ENCODE results near the gene FSTL5.

DNA sequence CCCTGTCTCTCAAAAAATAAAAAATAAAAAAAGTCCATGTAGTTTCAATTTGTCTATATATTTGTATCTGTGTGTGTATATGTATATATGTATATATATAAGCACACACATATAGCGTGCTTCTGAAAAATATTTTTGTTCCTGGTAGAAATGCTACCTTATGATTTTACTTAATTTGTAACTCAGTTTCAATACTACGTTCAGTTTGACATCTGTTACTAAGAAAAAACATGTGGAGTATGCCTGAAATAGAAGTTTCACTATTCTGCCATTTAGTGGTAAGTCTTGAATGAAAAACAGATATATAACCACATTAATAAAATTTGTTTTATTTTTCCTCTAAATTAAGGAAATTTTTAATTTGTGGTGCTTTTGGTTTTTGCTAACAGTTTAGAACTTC, 14.2 kb downstream of the FSTL5 start:
- TF ChIP-seq REST (IDR thresholded peaks at IDR 0.05; ENCODE audit: low read depth) (no peak), RAD21 (IDR thresholded peaks at IDR 0.05; ENCODE audit: low read depth) (no peak), TCF12 (IDR thresholded peaks at IDR 0.05; ENCODE audit: low read depth) (no peak), TAF1 (IDR thresholded peaks at IDR 0.05; ENCODE audit: low read depth) (no peak), CEBPB (IDR thresholded peaks at IDR 0.05) (no peak)

Data from Ishikawa (cell line).